Activated CD8-positive, alpha-beta T cell treated with anti-CD3 and anti-CD28 coated beads, Interleukin-2, amount 10 ng/mL, durations not matched to agents 7 days and 5 days (primary cell): Measurements from ENCODE around the gene PHKB. TPM values are rescaled to one million over a fixed set of nuclear protein-coding genes. Genes with fewer than 3 reads are reported as not detected.
"Not testable (repeated sequence)": the region's sequence is repeated elsewhere in the genome, so short reads cannot be mapped to it uniquely, and the experiment has no call there.

Experiments used
- ATAC-seq: fragments of 150-1000 bp; cut with Tn5 transposase; one replicate; pipeline ENCODE4 v1.10.0; 2021; ENCODE audit warnings: moderate library complexity
- CTCF ChIA-PET: fragments of 350-600 bp; sonication (Branson Sonifier 250); formaldehyde crosslinking; loops from one replicate; lab custom pipeline; 2021; ENCODE audit warnings: antibody characterized with exemption; lab: Charles Lee
- POLR2A ChIA-PET: fragments of 350-600 bp; sonication (Branson Sonifier 250); formaldehyde crosslinking; loops from one replicate; lab custom pipeline; 2021; ENCODE audit warnings: antibody characterized with exemption; lab: Charles Lee
- DNase-seq: peaks from one replicate; pipeline ENCODE4 v3.0.0-alpha.2; 2020
- H3K27ac Mint-ChIP-seq: one replicate; pipeline ENCODE4 v1.8.0; 2021; ENCODE audit warnings: mild to moderate bottlenecking, mixed read lengths
- H3K27me3 Mint-ChIP-seq: one replicate; pipeline ENCODE4 v1.8.0; 2021; ENCODE audit warnings: low read depth, mixed read lengths
- H3K36me3 Mint-ChIP-seq: one replicate; pipeline ENCODE4 v1.8.0; 2021; ENCODE audit warnings: low read depth, mixed read lengths
- H3K4me1 Mint-ChIP-seq: one replicate; pipeline ENCODE4 v1.8.0; 2021; ENCODE audit warnings: low read depth, mixed read lengths
- H3K4me3 Mint-ChIP-seq: one replicate; pipeline ENCODE4 v1.8.0; 2021; ENCODE audit warnings: mild to moderate bottlenecking, mixed read lengths
- H3K9me3 Mint-ChIP-seq: one replicate; pipeline ENCODE4 v1.8.0; 2022; ENCODE audit warnings: mixed read lengths; ENCODE audit not compliant: insufficient read depth
- total RNA-seq, 2 experiments: library from RNA; stranded (reverse); gene quantifications; one replicate each; pipeline ENCODE4 v1.2.3, GENCODE V29; 2021

The PHKB gene
- 10 to 100 TPM; 34.9 to 36.8 TPM for total RNA-seq

GRCh38 chr16:47460711-47461597 is at the start of gene PHKB, which contains the start of gene ITFG1:
Gene PHKB, plus strand, starts transcription at chr16:47461331. Its CDS starts 20 bp downstream, at chr16:47461351.
Gene ITFG1, minus strand, starts transcription at chr16:47461063. Its CDS starts 18 bp downstream, at chr16:47461045.
- DNase-seq (peak; percentile 95), ATAC-seq (peak; percentile 97)
- CTCF ChIA-PET: interaction anchor here (0.7 to 3.9 kb wide), 9 partner anchors 18 to 1162 kb away, joined by 3 to 23 read pairs (median 4); no protein-coding TSS in a partner anchor
- peak within 1 kb of the TSS; percentile 87 for H3K4me3 Mint-ChIP-seq
- no peaks in the 10 kb centered on the region for H3K9me3 Mint-ChIP-seq
- H3K36me3 Mint-ChIP-seq: peaks cover 40% of the 10 kb centered on the region
- no peaks in the 10 kb centered on the region for H3K27me3 Mint-ChIP-seq
- H3K27ac Mint-ChIP-seq: peak within 1 kb of the TSS; percentile 94
- peaks cover 42% of the 10 kb centered on the region for H3K4me1 Mint-ChIP-seq
- POLR2A ChIA-PET: interaction anchor here (0.7 to 1.8 kb wide), 12 partner anchors 15 to 488 kb away, joined by 3 to 9 read pairs (median 3); no protein-coding TSS in a partner anchor

- no peak overlapping the region for H3K27ac Mint-ChIP-seq
- H3K4me1 Mint-ChIP-seq: peaks cover 16% of the 10 kb centered on the region
- CTCF ChIA-PET: no interaction called here
- peaks cover 5% of the 10 kb centered on the region for H3K9me3 Mint-ChIP-seq
- DNase-seq (no peak), ATAC-seq (no peak)
- H3K36me3 Mint-ChIP-seq: peaks cover 19% of the 10 kb centered on the region
- POLR2A ChIA-PET: no interaction called here
- no peaks in the 10 kb centered on the region for H3K27me3 Mint-ChIP-seq
- no peak overlapping the region for H3K4me3 Mint-ChIP-seq
These were observed 48.1 kb upstream of the PHKB start for GRCh38 chr16:47413041-47413440.

DNA sequence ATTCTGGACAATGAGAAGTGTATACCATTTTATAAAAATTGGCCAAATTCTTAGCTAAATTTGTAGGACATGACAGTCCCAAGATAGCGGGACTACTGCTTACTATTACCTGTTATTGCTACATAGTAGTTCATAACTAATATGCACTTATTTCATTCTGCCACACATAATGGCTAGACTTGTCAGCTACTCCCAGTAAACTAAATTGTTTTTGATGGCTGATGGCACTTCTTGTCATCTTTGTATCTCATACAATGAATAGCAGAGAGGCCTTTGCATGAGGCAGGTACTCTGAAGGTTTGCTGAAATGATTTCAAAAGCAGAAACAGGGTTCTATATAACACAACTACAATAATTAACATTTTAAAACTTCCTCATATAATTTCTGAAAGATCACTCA is 44.3 kb upstream of the PHKB start:
- ChIA-PET CTCF (no interaction called here), POLR2A (no interaction called here)
- Mint-ChIP-seq H3K27ac (no peak overlapping the region), H3K36me3 (peaks cover 20% of the 10 kb centered on the region), H3K4me1 (peaks cover 3% of the 10 kb centered on the region), H3K9me3 (peaks cover 3% of the 10 kb centered on the region), H3K27me3 (no peaks in the 10 kb centered on the region), H3K4me3 (no peak overlapping the region)
- ATAC-seq (no peak), DNase-seq (no peak)

DNA sequence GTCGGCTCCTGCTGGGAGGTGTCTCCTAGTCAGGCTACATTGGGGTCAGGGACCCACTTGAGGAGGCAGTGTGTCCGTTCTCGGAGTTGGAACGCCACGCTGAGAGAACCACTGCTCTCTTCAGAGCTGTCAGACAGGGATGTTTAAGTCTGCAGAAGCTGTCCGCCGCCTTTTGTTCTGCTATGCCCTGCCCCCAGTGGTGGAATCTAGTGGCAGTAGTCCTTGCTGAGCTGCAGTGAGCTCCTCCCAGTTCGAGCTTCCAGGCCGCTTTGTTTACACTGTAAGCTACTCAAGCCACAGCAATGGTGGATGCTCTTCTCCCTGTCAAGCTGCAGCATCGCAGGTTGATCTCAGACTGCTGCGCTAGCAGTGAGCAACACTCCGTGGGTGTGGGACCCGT is 36.3 kb upstream of the PHKB start:
- ATAC-seq: no peak
- H3K4me3 Mint-ChIP-seq: no peak overlapping the region
- POLR2A ChIA-PET: no interaction called here
- H3K27me3 Mint-ChIP-seq: no peaks in the 10 kb centered on the region
- DNase-seq: no peak
- peaks cover 43% of the 10 kb centered on the region for H3K36me3 Mint-ChIP-seq
- no peaks in the 10 kb centered on the region for H3K9me3 Mint-ChIP-seq
- H3K27ac Mint-ChIP-seq: no peak overlapping the region
- no peaks in the 10 kb centered on the region for H3K4me1 Mint-ChIP-seq
- CTCF ChIA-PET: no interaction called here

DNA sequence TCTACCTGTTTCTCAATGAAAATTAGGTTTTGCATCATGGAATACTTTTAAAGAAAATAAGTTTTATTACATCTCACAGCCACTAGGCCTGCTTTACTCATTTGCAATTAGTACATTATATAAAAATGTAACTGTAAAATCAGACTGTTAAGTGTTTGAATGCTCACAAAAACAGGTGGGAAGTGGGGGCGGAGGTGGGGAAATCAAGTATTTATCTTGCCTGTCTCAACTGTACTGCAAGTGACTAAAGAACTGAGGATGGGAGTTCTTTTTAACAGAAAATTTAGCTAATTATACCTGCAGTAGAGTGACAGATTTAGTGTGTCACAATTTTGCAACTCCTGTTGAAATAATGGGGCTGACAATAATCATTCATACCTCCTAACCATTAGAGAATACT is 34.3 kb upstream of the PHKB start:
- Mint-ChIP-seq H3K9me3 (no peaks in the 10 kb centered on the region), H3K4me3 (no peak overlapping the region), H3K4me1 (no peaks in the 10 kb centered on the region), H3K36me3 (peaks cover 40% of the 10 kb centered on the region), H3K27ac (no peak overlapping the region), H3K27me3 (no peaks in the 10 kb centered on the region)
- ATAC-seq (no peak), DNase-seq (no peak)
- ChIA-PET CTCF (no interaction called here), POLR2A (no interaction called here)

DNA sequence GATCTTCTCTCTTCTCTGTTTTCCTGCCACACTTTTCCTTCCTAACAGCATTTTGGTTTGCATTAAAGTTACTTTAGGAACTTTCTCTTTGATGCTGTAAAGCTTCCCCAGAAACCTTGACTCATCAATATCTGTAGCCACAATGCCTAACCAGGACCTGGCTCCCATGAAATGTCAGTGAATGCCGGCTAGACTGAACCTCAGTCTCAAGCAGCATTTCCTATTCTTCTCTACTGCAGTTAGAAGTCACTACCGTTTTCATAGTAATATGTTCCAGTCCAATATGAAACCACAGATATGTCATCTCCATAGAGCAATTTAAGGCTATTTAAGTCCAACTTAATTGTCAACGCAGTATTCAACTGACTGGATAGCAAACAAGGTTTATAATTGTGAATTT is 29.2 kb upstream of the PHKB start:
- ATAC-seq (no peak), DNase-seq (no peak)
- Mint-ChIP-seq H3K9me3 (no peaks in the 10 kb centered on the region), H3K27me3 (no peaks in the 10 kb centered on the region), H3K27ac (no peak overlapping the region), H3K4me1 (no peaks in the 10 kb centered on the region), H3K4me3 (no peak overlapping the region), H3K36me3 (peaks cover 14% of the 10 kb centered on the region)
- ChIA-PET POLR2A (no interaction called here), CTCF (no interaction called here)

GRCh38 chr16:47434274-47434673 is 26.9 kb upstream of the PHKB start:
- ATAC-seq, H3K9me3 Mint-ChIP-seq, H3K27ac Mint-ChIP-seq, CTCF ChIA-PET, H3K27me3 Mint-ChIP-seq, H3K4me3 Mint-ChIP-seq, POLR2A ChIA-PET, H3K4me1 Mint-ChIP-seq, DNase-seq: not testable (repeated sequence)
- H3K36me3 Mint-ChIP-seq: peaks cover 17% of the 10 kb centered on the region

DNA sequence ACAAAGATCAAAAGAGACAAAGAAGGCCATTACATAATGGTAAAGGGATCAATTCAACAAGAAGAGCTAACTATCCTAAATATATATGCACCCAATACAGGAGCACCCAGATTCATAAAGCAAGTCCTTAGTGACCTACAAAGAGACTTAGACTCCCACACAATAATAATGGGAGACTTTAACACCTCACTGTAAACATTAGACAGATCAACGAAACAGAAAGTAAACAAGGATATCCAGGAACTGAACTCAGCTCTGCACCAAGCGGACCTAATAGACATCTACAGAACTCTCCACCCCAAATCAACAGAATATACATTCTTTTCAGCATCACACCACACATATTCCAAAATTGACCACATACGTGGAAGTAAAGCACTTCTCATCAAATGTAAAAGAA is 21.1 kb upstream of the PHKB start:
- not testable (repeated sequence) for ATAC-seq
- peaks cover 48% of the 10 kb centered on the region for H3K36me3 Mint-ChIP-seq

DNA sequence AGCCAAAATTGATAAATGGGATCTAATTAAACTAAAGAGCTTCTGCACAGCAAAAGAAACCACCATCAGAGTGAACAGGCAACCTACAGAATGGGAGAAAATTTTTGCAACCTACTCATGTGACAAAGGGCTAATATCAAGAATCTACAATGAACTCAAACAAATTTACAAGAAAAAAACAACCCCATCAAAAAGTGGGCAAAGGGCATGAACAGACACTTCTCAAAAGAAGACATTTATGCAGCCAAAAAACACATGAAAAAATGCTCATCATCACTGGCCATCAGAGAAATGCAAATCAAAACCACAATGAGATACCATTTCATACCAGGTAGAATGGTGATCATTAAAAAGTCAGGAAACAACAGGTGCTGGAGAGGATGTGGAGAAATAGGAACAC is 18.2 kb upstream of the PHKB start:
- H3K36me3 Mint-ChIP-seq: peaks cover 50% of the 10 kb centered on the region
- H3K4me1 Mint-ChIP-seq, H3K27ac Mint-ChIP-seq, ATAC-seq, CTCF ChIA-PET, POLR2A ChIA-PET, H3K27me3 Mint-ChIP-seq, DNase-seq, H3K4me3 Mint-ChIP-seq, H3K9me3 Mint-ChIP-seq: not testable (repeated sequence)

More for the DNA sequence above, 21.1 kb upstream of the PHKB start:
- POLR2A ChIA-PET, H3K4me1 Mint-ChIP-seq, H3K27me3 Mint-ChIP-seq, H3K27ac Mint-ChIP-seq, H3K4me3 Mint-ChIP-seq, H3K9me3 Mint-ChIP-seq, DNase-seq, CTCF ChIA-PET: not testable (repeated sequence)

DNA sequence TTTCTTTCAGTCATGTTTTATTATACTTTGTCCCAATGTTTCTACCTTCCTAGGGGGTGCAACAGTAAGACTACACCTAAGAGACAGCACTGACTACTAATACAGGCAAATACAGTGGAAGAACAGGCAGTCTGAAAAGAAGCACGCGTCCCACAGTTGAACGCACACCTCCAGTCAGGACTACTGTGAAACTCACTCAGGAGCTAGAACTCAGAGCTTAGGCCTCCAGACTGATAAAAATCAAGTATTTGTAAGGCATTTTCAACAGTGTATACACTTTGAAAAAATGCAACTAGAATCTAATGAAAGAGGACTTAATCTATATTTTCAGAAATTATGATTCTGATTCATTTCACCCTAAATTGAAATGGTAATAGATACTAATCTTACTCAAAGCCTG is 14.7 kb upstream of the PHKB start:
- H3K9me3 Mint-ChIP-seq: no peaks in the 10 kb centered on the region
- no peak for ATAC-seq
- H3K36me3 Mint-ChIP-seq: peaks cover 42% of the 10 kb centered on the region
- peaks cover 8% of the 10 kb centered on the region for H3K4me1 Mint-ChIP-seq
- H3K4me3 Mint-ChIP-seq: no peak overlapping the region
- DNase-seq: no peak
- H3K27ac Mint-ChIP-seq: no peak overlapping the region
- H3K27me3 Mint-ChIP-seq: no peaks in the 10 kb centered on the region
- ChIA-PET POLR2A (no interaction called here), CTCF (interaction anchor here (1.4 kb wide), 1 partner anchor 9 kb away, joined by 3 read pairs; no protein-coding TSS in a partner anchor)

- POLR2A ChIA-PET: no interaction called here
These were observed 12.1 kb upstream of the PHKB start for GRCh38 chr16:47448830-47449575.

DNA sequence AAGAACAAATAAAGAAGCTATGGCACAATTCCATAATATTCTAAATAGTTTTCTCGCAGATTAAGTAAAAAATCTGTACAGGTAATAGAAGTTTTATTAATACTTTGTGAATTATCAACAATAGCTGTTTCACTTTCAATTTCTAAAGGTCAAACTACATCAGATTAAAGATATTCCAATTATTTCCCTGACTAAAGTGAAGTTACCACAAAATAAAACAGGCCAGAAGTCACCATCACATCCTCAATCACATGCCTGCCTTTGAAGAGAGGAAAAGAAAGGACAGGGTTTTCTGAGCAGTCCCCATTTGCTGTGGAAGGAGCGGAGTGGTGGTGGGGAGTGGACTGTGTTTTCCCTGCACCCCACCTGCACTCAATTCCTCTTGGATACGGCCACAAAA is 11.3 kb upstream of the PHKB start:
- H3K4me3 Mint-ChIP-seq: no peak overlapping the region
- peaks cover 8% of the 10 kb centered on the region for H3K4me1 Mint-ChIP-seq
- DNase-seq: no peak
- no peaks in the 10 kb centered on the region for H3K27me3 Mint-ChIP-seq
- POLR2A ChIA-PET: no interaction called here
- CTCF ChIA-PET: interaction anchor here (1.7 kb wide), 1 partner anchor 10 kb away, joined by 5 read pairs; no protein-coding TSS in a partner anchor
- H3K27ac Mint-ChIP-seq: no peak overlapping the region
- H3K9me3 Mint-ChIP-seq: no peaks in the 10 kb centered on the region
- H3K36me3 Mint-ChIP-seq: peaks cover 43% of the 10 kb centered on the region
- ATAC-seq: no peak

More at GRCh38 chr16:47448830-47449575, 12.1 kb upstream of the PHKB start:
- H3K36me3 Mint-ChIP-seq: peaks cover 41% of the 10 kb centered on the region
- no peaks in the 10 kb centered on the region for H3K27me3 Mint-ChIP-seq
- CTCF ChIA-PET: no interaction called here
- no peaks in the 10 kb centered on the region for H3K9me3 Mint-ChIP-seq
- no peak overlapping the region for H3K4me3 Mint-ChIP-seq
- no peak for ATAC-seq
- no peak overlapping the region for H3K27ac Mint-ChIP-seq
- no peak for DNase-seq
- peaks cover 8% of the 10 kb centered on the region for H3K4me1 Mint-ChIP-seq
